NCI-H1417 (cell line): ENCODE results near the gene CD8B2.
"Not testable (repeated sequence)": the region's sequence is repeated elsewhere in the genome, so short reads cannot be mapped to it uniquely, and the experiment has no call there.

ENCODE experiments used
- DNase-seq, 3 experiments: peaks; one replicate each; lab custom pipeline; 2025; lab: John Stamatoyannopoulos, UW

Gene CD8B2

GRCh38 chr2:106511934-106512333, 24.8 kb downstream of the CD8B2 start:
- not testable (repeated sequence) for DNase-seq

- DNase-seq = not testable (repeated sequence)
These were observed 26.2 kb downstream of the CD8B2 start for GRCh38 chr2:106513391-106513790.

- DNase-seq = not testable (repeated sequence)
These were observed 27.7 kb downstream of the CD8B2 start for GRCh38 chr2:106514827-106515226.

- DNase-seq = no peak
These were observed 29.3 kb downstream of the CD8B2 start for GRCh38 chr2:106516436-106516835.

GRCh38 chr2:106516864-106517263, 29.7 kb downstream of the CD8B2 start:
- no peak for DNase-seq

- no peak for DNase-seq
These were observed 30.2 kb downstream of the CD8B2 start for GRCh38 chr2:106517329-106517728.

GRCh38 chr2:106519767-106520166, 32.6 kb downstream of the CD8B2 start:
- no peak for DNase-seq

- no peak for DNase-seq
These were observed 33.9 kb downstream of the CD8B2 start for GRCh38 chr2:106521016-106521415.

- DNase-seq = peak in 1 of 3 experiments; percentile 60
These were observed 37.0 kb downstream of the CD8B2 start for GRCh38 chr2:106523976-106524665.

- no peak for DNase-seq
These were observed 43.7 kb downstream of the CD8B2 start for GRCh38 chr2:106530866-106531265.

GRCh38 chr2:106531676-106532214, 44.6 kb downstream of the CD8B2 start:
- DNase-seq = no peak

- no peak for DNase-seq
These were observed 45.1 kb downstream of the CD8B2 start for GRCh38 chr2:106532236-106532635.

GRCh38 chr2:106534471-106534870, 47.3 kb downstream of the CD8B2 start:
- DNase-seq = no peak

- DNase-seq = peak in 2 of 3 experiments; percentile 3 to 24
These were observed 49.3 kb downstream of the CD8B2 start for GRCh38 chr2:106536490-106536889.

GRCh38 chr2:106537047-106537446, 49.9 kb downstream of the CD8B2 start:
- no peak for DNase-seq

GRCh38 chr2:106537791-106538191, 50.6 kb downstream of the CD8B2 start:
- DNase-seq = peak in 2 of 3 experiments; percentile 25 to 66

- no peak for DNase-seq
These were observed 53.7 kb downstream of the CD8B2 start for GRCh38 chr2:106540886-106541285.

GRCh38 chr2:106541333-106541732, 54.2 kb downstream of the CD8B2 start:
- DNase-seq = no peak

- peak; percentile 33 to 82 (median 54) for DNase-seq
These were observed 55.7 kb downstream of the CD8B2 start for GRCh38 chr2:106542746-106543359.

- no peak for DNase-seq
These were observed 57.8 kb downstream of the CD8B2 start for GRCh38 chr2:106545007-106545406.

GRCh38 chr2:106546391-106546990, 59.3 kb downstream of the CD8B2 start:
- no peak for DNase-seq

- DNase-seq = no peak
These were observed 60.2 kb downstream of the CD8B2 start for GRCh38 chr2:106547164-106547903.
